LNCaP clone FGC (cell line): ENCODE data around the gene MDM1.

Source experiments
- DNase-seq: peaks from one replicate; pipeline ENCODE4 v3.0.0-alpha.2; 2011; ENCODE audit warnings: low read depth
- H3K4me3 ChIP-seq: 2 replicates; pipeline ENCODE4 v1.5.1; 2011; ENCODE audit warnings: mild to moderate bottlenecking, low read depth, low read length, control low read depth
- TF ChIP-seq, protein P1 (sequence below): IDR thresholded peaks from 2 replicates; pipeline ENCODE4 v1.5.1; 2012; ENCODE audit warnings: mild to moderate bottlenecking; ENCODE audit not compliant: control insufficient read depth, insufficient read depth; ENCODE audit errors: extremely low read depth

Gene MDM1, protein sequence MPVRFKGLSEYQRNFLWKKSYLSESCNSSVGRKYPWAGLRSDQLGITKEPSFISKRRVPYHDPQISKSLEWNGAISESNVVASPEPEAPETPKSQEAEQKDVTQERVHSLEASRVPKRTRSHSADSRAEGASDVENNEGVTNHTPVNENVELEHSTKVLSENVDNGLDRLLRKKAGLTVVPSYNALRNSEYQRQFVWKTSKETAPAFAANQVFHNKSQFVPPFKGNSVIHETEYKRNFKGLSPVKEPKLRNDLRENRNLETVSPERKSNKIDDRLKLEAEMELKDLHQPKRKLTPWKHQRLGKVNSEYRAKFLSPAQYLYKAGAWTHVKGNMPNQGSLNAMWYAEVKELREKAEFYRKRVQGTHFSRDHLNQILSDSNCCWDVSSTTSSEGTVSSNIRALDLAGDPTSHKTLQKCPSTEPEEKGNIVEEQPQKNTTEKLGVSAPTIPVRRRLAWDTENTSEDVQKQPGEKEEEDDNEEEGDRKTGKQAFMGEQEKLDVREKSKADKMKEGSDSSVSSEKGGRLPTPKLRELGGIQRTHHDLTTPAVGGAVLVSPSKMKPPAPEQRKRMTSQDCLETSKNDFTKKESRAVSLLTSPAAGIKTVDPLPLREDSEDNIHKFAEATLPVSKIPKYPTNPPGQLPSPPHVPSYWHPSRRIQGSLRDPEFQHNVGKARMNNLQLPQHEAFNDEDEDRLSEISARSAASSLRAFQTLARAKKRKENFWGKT

DNA sequence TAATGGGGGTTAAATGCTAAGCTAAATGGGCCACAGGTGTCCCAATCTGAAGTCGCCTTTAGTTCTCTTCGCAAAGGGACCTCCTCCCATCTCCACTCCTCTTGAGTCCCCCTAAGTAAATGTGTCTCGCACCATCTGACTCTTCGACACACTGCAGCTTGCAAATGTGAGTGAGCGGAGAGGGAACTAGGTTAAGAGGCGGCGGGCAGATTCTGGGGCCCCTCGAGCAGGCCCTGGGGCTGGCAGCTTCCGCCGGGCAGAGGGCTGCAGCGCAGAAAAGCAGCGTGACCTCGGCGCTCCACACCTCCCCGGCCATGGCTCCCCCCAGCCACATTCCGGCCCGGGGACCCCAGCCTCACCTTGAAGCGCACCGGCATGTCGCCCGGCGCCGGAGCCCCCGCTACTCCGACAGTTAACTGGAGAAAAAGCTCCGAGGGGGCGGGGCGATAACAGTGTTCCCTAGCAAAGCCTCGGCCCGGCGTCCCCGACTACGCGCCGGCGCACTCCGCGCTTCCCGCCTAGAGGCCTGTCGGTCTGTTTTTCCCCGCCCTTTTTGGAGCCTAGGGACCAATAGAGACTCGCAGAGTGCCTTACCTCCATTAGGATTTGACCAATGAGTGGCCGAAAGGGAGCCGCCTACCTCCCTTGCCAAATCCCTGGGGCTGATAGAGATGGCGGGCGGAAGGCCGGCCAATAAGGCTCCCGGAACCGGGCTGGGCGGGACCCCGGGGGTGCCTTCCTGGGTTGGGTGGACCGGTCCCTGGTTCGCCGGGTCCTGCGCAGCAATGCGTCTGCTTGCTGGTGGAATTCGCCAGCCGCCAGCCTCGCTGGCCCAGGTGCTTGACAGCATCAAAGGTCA, at the start of gene MDM1:
TSS of gene MDM1 (minus strand) at position 494 of the 859 bp plus-strand sequence. CDS start at position 377, 117 bp downstream.
- DNase-seq: peak; percentile 96
- TF ChIP-seq, protein P1, sequence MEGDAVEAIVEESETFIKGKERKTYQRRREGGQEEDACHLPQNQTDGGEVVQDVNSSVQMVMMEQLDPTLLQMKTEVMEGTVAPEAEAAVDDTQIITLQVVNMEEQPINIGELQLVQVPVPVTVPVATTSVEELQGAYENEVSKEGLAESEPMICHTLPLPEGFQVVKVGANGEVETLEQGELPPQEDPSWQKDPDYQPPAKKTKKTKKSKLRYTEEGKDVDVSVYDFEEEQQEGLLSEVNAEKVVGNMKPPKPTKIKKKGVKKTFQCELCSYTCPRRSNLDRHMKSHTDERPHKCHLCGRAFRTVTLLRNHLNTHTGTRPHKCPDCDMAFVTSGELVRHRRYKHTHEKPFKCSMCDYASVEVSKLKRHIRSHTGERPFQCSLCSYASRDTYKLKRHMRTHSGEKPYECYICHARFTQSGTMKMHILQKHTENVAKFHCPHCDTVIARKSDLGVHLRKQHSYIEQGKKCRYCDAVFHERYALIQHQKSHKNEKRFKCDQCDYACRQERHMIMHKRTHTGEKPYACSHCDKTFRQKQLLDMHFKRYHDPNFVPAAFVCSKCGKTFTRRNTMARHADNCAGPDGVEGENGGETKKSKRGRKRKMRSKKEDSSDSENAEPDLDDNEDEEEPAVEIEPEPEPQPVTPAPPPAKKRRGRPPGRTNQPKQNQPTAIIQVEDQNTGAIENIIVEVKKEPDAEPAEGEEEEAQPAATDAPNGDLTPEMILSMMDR: no peak
- H3K4me3 ChIP-seq: peak within 1 kb of the TSS; percentile 91

DNA sequence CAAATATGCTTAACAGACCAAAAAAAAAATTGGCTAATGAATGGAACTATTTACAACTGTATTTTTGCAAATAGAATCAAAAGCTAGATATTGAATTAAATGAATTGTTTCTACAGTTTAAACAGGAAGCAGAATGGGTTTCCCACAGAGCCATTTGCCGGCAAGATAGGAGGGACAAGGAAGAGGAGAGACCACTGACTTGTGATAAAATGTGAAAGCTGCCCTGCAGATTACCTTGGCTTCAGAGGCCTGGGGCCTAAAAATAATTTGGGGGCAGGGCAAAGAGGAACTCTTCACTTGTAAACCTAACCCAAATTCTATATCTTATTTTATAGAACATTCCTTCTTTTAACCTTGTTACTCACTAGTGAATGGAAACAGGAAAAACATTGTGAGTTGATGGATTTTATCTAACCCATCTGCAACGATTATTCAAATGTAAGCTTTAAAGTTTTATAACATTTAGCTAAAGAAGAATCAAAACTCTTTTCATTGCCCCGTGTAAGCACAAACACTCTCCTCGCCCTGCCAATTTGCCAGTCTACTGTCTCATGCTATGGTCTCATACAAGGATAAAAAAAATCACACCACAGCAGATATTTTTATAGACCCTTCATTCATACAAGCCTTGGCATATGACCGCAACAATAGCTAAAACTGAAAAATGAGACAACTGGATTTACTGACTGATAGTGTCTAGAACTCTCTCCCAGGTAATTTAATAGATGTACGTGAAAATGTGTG, 49.5 kb upstream of the MDM1 start:
- no peak for DNase-seq
- TF ChIP-seq, protein P1: no peak
- H3K4me3 ChIP-seq: no peak overlapping the region

DNA sequence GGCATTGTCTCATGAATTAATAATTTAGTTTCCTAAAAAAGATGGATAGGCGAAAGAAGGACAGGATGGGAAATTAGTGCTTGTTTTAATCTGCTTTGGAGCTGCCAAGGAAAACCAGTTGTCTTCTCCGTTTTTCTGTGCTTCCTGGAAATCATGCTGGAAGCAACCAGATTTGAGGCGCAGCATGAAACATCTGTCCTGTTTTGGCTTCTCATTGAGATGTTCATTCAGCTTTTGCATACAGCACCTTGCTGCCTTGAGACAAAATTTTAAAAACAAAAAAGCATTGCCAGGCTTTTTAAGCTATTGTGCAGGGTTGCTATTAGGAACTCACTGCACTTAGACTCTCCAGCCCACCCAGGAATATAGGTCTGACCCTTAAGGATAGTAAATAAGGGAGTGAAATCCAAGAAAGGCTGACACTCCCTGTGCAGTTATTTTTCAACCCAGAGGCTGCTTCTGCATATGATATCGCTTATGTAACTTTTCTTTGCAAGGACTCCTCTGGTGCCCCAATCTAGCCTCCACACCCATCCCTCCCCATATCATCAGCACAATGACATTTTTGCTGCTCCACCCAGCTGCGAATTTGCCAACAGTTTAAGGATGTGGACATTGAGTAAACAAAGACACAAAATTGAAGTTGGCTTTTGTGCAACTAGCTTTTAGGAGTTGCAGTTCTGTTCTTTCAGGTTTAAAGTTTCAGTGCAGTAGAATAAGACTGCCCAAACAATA, 46.9 kb upstream of the MDM1 start:
- peak; percentile 23 for DNase-seq
- TF ChIP-seq, protein P1: no peak
- H3K4me3 ChIP-seq: no peak overlapping the region

DNA sequence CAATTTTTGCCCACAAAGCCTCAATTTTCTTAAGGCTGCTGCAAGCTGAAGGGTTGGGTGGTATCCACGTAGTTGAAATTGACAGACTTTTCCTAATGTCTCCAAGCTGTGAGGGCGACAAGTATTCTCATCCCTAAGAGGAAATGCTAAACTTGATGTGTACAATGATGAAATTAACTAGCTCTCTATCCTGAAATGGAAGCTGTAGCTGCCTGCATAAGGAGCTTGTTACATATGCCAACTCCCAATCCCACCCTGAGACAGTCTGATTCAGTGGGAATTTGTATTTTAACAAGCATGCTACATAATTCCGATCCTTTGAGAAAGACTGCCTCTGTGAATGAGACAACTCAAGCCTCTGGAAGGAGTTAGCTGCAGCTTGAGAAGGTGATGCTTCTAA, 45.7 kb upstream of the MDM1 start:
- no peak overlapping the region for H3K4me3 ChIP-seq
- DNase-seq: no peak
- TF ChIP-seq, protein P1: no peak

DNA sequence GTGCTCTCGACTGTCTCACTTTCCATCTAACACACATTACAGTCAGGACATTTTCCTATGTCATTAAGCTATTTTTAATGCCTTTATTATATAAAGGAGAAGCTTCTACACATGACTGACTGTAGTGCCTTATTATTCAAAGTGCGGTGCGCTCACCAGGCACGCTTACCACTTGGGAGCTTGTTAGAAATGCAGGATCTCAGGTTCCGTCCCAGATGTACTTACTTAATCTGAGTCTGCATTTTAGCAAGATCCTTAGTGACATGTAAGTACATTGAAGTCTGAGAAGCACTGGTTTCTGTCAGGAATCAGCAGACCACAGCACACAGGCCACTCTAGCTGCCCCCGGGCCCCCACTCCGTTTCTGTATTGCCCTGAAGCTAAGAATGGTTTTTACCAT, 44.7 kb upstream of the MDM1 start:
- DNase-seq: no peak
- TF ChIP-seq, protein P1: no peak
- no peak overlapping the region for H3K4me3 ChIP-seq
